ENCODE data around the gene ERC2. TPM values are rescaled to one million over a fixed set of nuclear protein-coding genes. Genes with fewer than 3 reads are reported as not detected.

ERC2 gene
- total and polyA plus RNA-seq, 2 of the 13 experiments (the other 11 are each of a cell fraction or from before 2014, with no cell fraction given), result 0.16 to 0.22 TPM

- TF ChIP-seq SNAPC2 (CRISPR knock-in tag; IDR thresholded peaks at IDR 0.05) (no peak), TAF15 (IDR thresholded peaks at IDR 0.05; ENCODE audit: low read depth, low read length, poor library complexity, severe bottlenecking) (no peak), ZNF792 (CRISPR knock-in tag; IDR thresholded peaks at IDR 0.05) (no peak), ZFAT (CRISPR knock-in tag; conservative IDR thresholded peaks at IDR 0.05) (no peak), ZFP90 (CRISPR knock-in tag; IDR thresholded peaks at IDR 0.05; ENCODE audit: borderline replicate concordance) (no peak), ELF3 (CRISPR knock-in tag; IDR thresholded peaks at IDR 0.05) (no peak)
Observed at GRCh38 chr3:55651011-55651410, 817.3 kb downstream of the ERC2 start (continued).

GRCh38 chr3:55650011-55650410 is 818.3 kb downstream of the ERC2 start:
- FAIRE-seq (no peak), ATAC-seq (no peak), DNase-seq (ENCODE audit: low spot score) (no peak)
- TF ChIP-seq SIN3B (IDR thresholded peaks at IDR 0.05; ENCODE audit: low read length) (no peak), STAG1 (CRISPR knock-in tag; IDR thresholded peaks at IDR 0.05) (no peak), CCDC6 (CRISPR knock-in tag; IDR thresholded peaks at IDR 0.05) (no peak), ZNF773 (CRISPR knock-in tag; IDR thresholded peaks at IDR 0.05; ENCODE audit: borderline replicate concordance) (no peak)
- no peak overlapping the region for H2AFZ ChIP-seq (ENCODE audit: low read length)
- CTCF ChIA-PET (ENCODE audit: low intra/inter-chr PET ratio, low total read pairs), result no interaction called here
- H4K20me1 ChIP-seq (ENCODE audit: insufficient read depth, low read length), result no peaks in the 10 kb centered on the region
- in situ Hi-C loops (cut with HindIII; ENCODE audit: extremely low pct_ligation_motif_present, low pct_unique_long_range_greater_than_20kb), result no loop called here
- no peaks in the 10 kb centered on the region for H3K4me1 ChIP-seq (ENCODE audit: insufficient read depth, low read length)
- POLR2A ChIA-PET, result no interaction called here
- BruUV-seq (replicated peaks), result no TSS peak
- H3K4me2 ChIP-seq (ENCODE audit: low read depth, low read length), result no peak overlapping the region
- WGBS (ENCODE audit: low lambda C conversion rate), result 53% methylated on average over 4 of the region's 4 CpGs
- no peak overlapping the region for H3K4me3 ChIP-seq (replicated peaks in 1 of 3; ENCODE audit: insufficient read depth in 1 of 3, low read depth in 2 of 3, low read length in 3 of 3)
- no peaks in the 10 kb centered on the region for H3K79me2 ChIP-seq (ENCODE audit: insufficient read depth, low read length)
- H3K36me3 ChIP-seq (replicated peaks in 1 of 2; ENCODE audit: control insufficient read depth in 1 of 2, insufficient read depth in 2 of 2, low read length in 2 of 2), result no peaks in the 10 kb centered on the region
- H3K9me3 ChIP-seq (ENCODE audit: low read length), result no peaks in the 10 kb centered on the region
- no peak overlapping the region for H3K9ac ChIP-seq (ENCODE audit: insufficient read depth, low read depth, low read length)
- intact Hi-C loops (cut with micrococcal nuclease; ENCODE audit: unreplicated experiment), result no loop called here
- H3K27ac ChIP-seq (ENCODE audit: extremely low read length, insufficient read depth, low read length), result no peak overlapping the region
- H3K27me3 ChIP-seq (ENCODE audit: control insufficient read depth in 1 of 2, insufficient read depth in 2 of 2, low read length in 2 of 2), result peaks cover 0 to 6% of the 10 kb centered on the region in 2 experiments; a peak in 2 of 5 replicates
